K562 (cell line): Measurements from ENCODE around the gene AGPAT1. TPM values are rescaled to one million over a fixed set of nuclear protein-coding genes. Genes with fewer than 3 reads are reported as not detected.
A peak's percentile ranks its signal among the peaks of the same experiment; 100 is the strongest.

Source experiments
- ATAC-seq: fragments of 200-7000 bp; cut with Tn5 transposase; 3 replicates; pipeline ENCODE4 v1.9.1; 2020; ENCODE audit warnings: moderate library complexity
- BruUV-seq: library from RNA; stranded (reverse); fragments of 400-500 nt; replicated peaks from 2 replicates; lab custom pipeline; 2021; lab: Mats Ljungman, UMichigan
- CTCF ChIA-PET: fragments of 300-600 bp; formaldehyde crosslinking; extraction: SDS; loops from one replicate; lab custom pipeline; 2021; ENCODE audit warnings: low intra/inter-chr PET ratio; lab: Yijun Ruan, JAX
- POLR2A ChIA-PET: fragments of 300-600, 350-650 bp; sonication (Branson Sonifier 250); formaldehyde crosslinking; extraction: SDS; loops from one replicate; lab custom pipeline; 2021; ENCODE audit warnings: antibody characterized with exemption, inconsistent platforms; lab: Yijun Ruan, JAX
- DNase-seq, 4 experiments: peaks; one replicate each; pipeline versions ENCODE4 v3.0.0 to v3.0.0-alpha.2; 2011 to 2018; ENCODE audit warnings: low spot score in 3 of 4, mixed read lengths in 3 of 4; ENCODE audit errors: extremely low read depth in 1 of 4
- FAIRE-seq: peaks from 2 replicates; lab custom pipeline; 2011; peaks lifted over from hg19 to GRCh38; lab: Jason Lieb, UNC
- H2AFZ ChIP-seq: 2 replicates; pipeline ENCODE4 v1.6.0; 2011; ENCODE audit warnings: low read depth, low read length, control low read depth, inconsistent platforms
- H3K27ac ChIP-seq: fragments of 200-600 bp; 3 replicates; pipeline ENCODE4 v1.8.0; 2011; ENCODE audit warnings: low read depth, mild to moderate bottlenecking, control low read depth, inconsistent platforms, low read length, moderate library complexity, mixed read lengths; ENCODE audit errors: extremely low read depth
- H3K27me3 ChIP-seq, 2 experiments: fragments of 300-600 bp in 1 of 2; 2 replicates in 1 of 2; 3 replicates in 1 of 2; pipeline versions ENCODE4 v1.6.0 to v1.8.0; 2011; ENCODE audit warnings: inconsistent platforms in 2 of 2, low read length in 2 of 2, mild to moderate bottlenecking in 1 of 2, mixed read lengths in 1 of 2, moderate library complexity in 1 of 2; ENCODE audit not compliant: control insufficient read depth in 2 of 2, insufficient read depth in 2 of 2
- H3K36me3 ChIP-seq: fragments of 300-600 bp; 3 replicates; pipeline ENCODE4 v1.8.0; 2011; ENCODE audit warnings: mild to moderate bottlenecking, low read length, inconsistent platforms; ENCODE audit not compliant: control insufficient read depth, insufficient read depth
- H3K4me1 ChIP-seq, 2 experiments: fragments of 200-600 bp in 1 of 2; replicated peaks in 1 of 2; 2 replicates in 1 of 2; 3 replicates in 1 of 2; pipeline versions ENCODE4 v1.5.1 to v1.8.0; 2011; ENCODE audit warnings: inconsistent platforms in 2 of 2, low read length in 2 of 2, mild to moderate bottlenecking in 1 of 2, mixed read lengths in 1 of 2, moderate library complexity in 1 of 2; ENCODE audit not compliant: control insufficient read depth in 2 of 2, insufficient read depth in 2 of 2
- H3K4me2 ChIP-seq: 2 replicates; pipeline ENCODE4 v1.6.1; 2011; ENCODE audit warnings: low read length, control low read depth, inconsistent platforms, mixed read lengths; ENCODE audit not compliant: insufficient read depth
- H3K4me3 ChIP-seq: fragments of 200-600 bp; sonication (generic), shearing (Covaris generic); 2 replicates; pipeline ENCODE4 v1.5.1; 2016; ENCODE audit warnings: control low read depth, inconsistent platforms
- H3K79me2 ChIP-seq: fragments of 200-600 bp; 3 replicates; pipeline ENCODE4 v1.8.0; 2011; ENCODE audit warnings: low read length, inconsistent platforms; ENCODE audit not compliant: control insufficient read depth, insufficient read depth
- H3K9ac ChIP-seq, 2 experiments: 2 replicates each; pipeline versions ENCODE4 v1.6.0 to v1.6.1; 2011; ENCODE audit warnings: low read depth in 2 of 2, low read length in 2 of 2, control low read depth in 1 of 2, inconsistent platforms in 1 of 2, mild to moderate bottlenecking in 1 of 2, mixed read lengths in 1 of 2; ENCODE audit not compliant: insufficient read depth in 1 of 2
- H3K9me1 ChIP-seq: one replicate; pipeline ENCODE4 v1.6.0; 2011; ENCODE audit warnings: inconsistent platforms, mild to moderate bottlenecking, low read length, moderate library complexity; ENCODE audit not compliant: control insufficient read depth, insufficient read depth
- H3K9me3 ChIP-seq: replicated peaks from 2 replicates; pipeline ENCODE4 v1.5.1; 2011; ENCODE audit warnings: low read depth, low read length, inconsistent platforms; ENCODE audit not compliant: control insufficient read depth, insufficient read depth
- H4K20me1 ChIP-seq: replicated peaks from 2 replicates; pipeline ENCODE4 v1.6.1; 2011; ENCODE audit warnings: low read length, inconsistent platforms, mixed read lengths; ENCODE audit not compliant: control insufficient read depth, insufficient read depth
- AFF1 ChIP-seq, 2 experiments: fragments of 450-650 bp; IDR thresholded peaks; 2 replicates each; pipeline ENCODE4 v1.6.1; 2018; ENCODE audit warnings: mild to moderate bottlenecking in 2 of 2, low read depth in 1 of 2; ENCODE audit not compliant: partially characterized antibody in 2 of 2
- BACH1 ChIP-seq: fragments of 200-800 bp; sonication (Bioruptor generic); IDR thresholded peaks from 2 replicates; pipeline ENCODE4 v1.6.1; 2016; ENCODE audit warnings: missing genetic modification characterization, missing compliant biosample characterization
- ESRRB ChIP-seq: fragments of 250-450 bp; sonication (Bioruptor Pico); IDR thresholded peaks from 2 replicates; pipeline ENCODE4 v1.5.0; 2020; ENCODE audit warnings: mild to moderate bottlenecking, moderate library complexity, borderline replicate concordance
- MAFF ChIP-seq: IDR thresholded peaks from 2 replicates; pipeline ENCODE4 v1.6.1; 2012; ENCODE audit warnings: low read length, improper control_type of control experiment
- MLX ChIP-seq, 2 experiments: fragments of 450-650 bp in 1 of 2; sonication (generic) in 1 of 2; formaldehyde crosslinking; conservative IDR thresholded peaks; 2 replicates each; pipeline versions ENCODE4 v1.4.0 to v1.8.1; 2020 to 2022; ENCODE audit warnings: mild to moderate bottlenecking in 1 of 2, missing genetic modification reagents in 1 of 2
- PURB ChIP-seq: sonication (generic); formaldehyde crosslinking; IDR thresholded peaks from 2 replicates; pipeline ENCODE4 v1.9.0; 2021; ENCODE audit warnings: low read depth, mild to moderate bottlenecking, missing genetic modification reagents
- SMARCA4 ChIP-seq: fragments of 450-650 bp; IDR thresholded peaks from 2 replicates; pipeline ENCODE4 v1.6.1; 2016
- ZNF512 ChIP-seq: IDR thresholded peaks from 2 replicates; pipeline ENCODE4 v1.6.1; 2016; ENCODE audit warnings: missing genetic modification characterization, missing compliant biosample characterization
- WGBS: fragments of 100-300 bp; shearing (Covaris generic); methylation state at CpG from one replicate; pipeline ENCODE4 v1.1.6; 2016; ENCODE audit warnings: low coverage, mixed read lengths; ENCODE audit not compliant: insufficient coverage; ENCODE audit errors: missing lambda C conversion rate; 5-methylcytosine and 5-hydroxymethylcytosine counted together
- in situ Hi-C: fragments of 300-500 bp; cut with MboI; formaldehyde crosslinking; loops from 4 replicates; pipeline ENCODE4 v1.15.0; 2018; ENCODE audit warnings: inconsistent platforms, mixed read lengths
- intact Hi-C: fragments of 100-400 bp; cut with micrococcal nuclease; formaldehyde crosslinking; loops from 2 replicates; pipeline ENCODE4 v1.14.2; 2022
- polyA plus RNA-seq, 8 experiments: library from polyadenylated mRNA; depleted of rRNA in 4 of 8; stranded (reverse) in 5 of 8; unstranded in 3 of 8; fragments of >200 nt; fragmentation: Nextera tagmentation in 2 of 8; fragmentation: Illumina TruSeq in 1 of 8; extraction: Ambion mirVana in 2 of 8; extraction: Trizol in 1 of 8; gene quantifications; 2 replicates each; pipeline versions ENCODE4 v1.2.1 to v1.2.3, GENCODE V29; 2011 to 2014; ENCODE audit warnings: inconsistent platforms in 1 of 8, missing spikeins in 1 of 8
- total RNA-seq, 7 experiments: library from RNA; depleted of rRNA in 6 of 7; stranded (reverse); fragments of >200 nt in 6 of 7; fragmentation: Illumina TruSeq in 2 of 7; extraction: Trizol in 2 of 7; gene quantifications; 2 replicates each; pipeline versions ENCODE4 v1.2.1 to v1.2.3, GENCODE V29; 2011 to 2021; ENCODE audit warnings: low replicate concordance in 1 of 7
- TF ChIP-seq, protein P1 (sequence below): fragments of 450-650 bp; formaldehyde crosslinking; IDR thresholded peaks from 2 replicates; pipeline ENCODE4 v1.4.0; 2022; ENCODE audit warnings: missing genetic modification characterization
- TF ChIP-seq, protein P2 (sequence below): sonication (generic); formaldehyde crosslinking; IDR thresholded peaks from 2 replicates; pipeline ENCODE4 v1.8.1; 2023; ENCODE audit warnings: mild to moderate bottlenecking, missing genetic modification reagents
- TF ChIP-seq, protein P3 (sequence below): fragments of 450-650 bp; formaldehyde crosslinking; conservative IDR thresholded peaks from 2 replicates; pipeline ENCODE4 v1.4.0; 2022; ENCODE audit warnings: mild to moderate bottlenecking, missing genetic modification characterization

AGPAT1 gene
- total and polyA plus RNA-seq, 9 of the 15 experiments (the other 6 are each of a cell fraction or from before 2014, with no cell fraction given): 37.9 to 176 (median 69.4) TPM

DNA sequence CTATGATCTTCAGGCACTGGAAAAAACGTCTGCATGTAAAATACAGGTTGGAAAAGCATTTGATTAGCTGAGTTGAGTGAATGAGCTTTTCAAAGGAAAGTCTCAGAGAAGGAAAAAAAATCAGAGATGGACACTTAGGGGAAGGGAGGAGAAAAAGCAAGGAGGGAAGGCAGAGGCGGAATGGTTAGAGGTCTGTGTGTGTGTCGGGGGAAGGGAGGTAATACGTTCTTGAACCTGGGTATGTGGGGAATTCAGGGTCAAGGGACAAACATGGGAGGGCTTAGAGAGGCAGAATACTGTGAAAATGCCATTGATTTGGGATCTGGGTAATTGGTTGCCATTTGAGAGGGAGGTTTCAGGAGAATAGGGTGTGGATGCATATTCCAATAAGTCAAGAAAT lies 29.2 kb downstream of the AGPAT1 start:
- H3K36me3 ChIP-seq: no peaks in the 10 kb centered on the region
- no peak for DNase-seq
- H3K9ac ChIP-seq: no peak overlapping the region
- no peak overlapping the region for H2AFZ ChIP-seq
- 15% methylated on average over 4 of the region's 4 CpGs for WGBS
- H3K4me2 ChIP-seq: no peak overlapping the region
- FAIRE-seq: peak; percentile 79
- ATAC-seq: no peak
- in situ Hi-C loops: no loop called here
- POLR2A ChIA-PET: interaction anchor here (0.9 to 1.6 kb wide), 2 partner anchors 15 to 30 kb away, joined by 3 to 4 read pairs; no protein-coding TSS in a partner anchor
- no peaks in the 10 kb centered on the region for H3K79me2 ChIP-seq
- BruUV-seq: no TSS peak
- H3K9me1 ChIP-seq: no peaks in the 10 kb centered on the region
- H3K4me1 ChIP-seq: peaks cover 9 to 23% of the 10 kb centered on the region in 2 experiments
- H3K27ac ChIP-seq: no peak overlapping the region
- TF ChIP-seq BACH1 (no peak), MLX (CRISPR knock-in tag; conservative IDR thresholded peaks at IDR 0.05) (no peak), SMARCA4 (0 out of 2 replicates have a peak, but pooled peaks have one; percentile 5), AFF1 (IDR thresholded peaks at IDR 0.05; ENCODE audit: low read depth in 1 of 2, partially characterized antibody in 2 of 2) (peak in 1 of 2 experiments; percentile 8), ESRRB (no peak), PURB (CRISPR knock-in tag) (no peak), MAFF (no peak), ZNF512 (tag) (0 out of 2 replicates have a peak, but pooled peaks have one; percentile 13)
- TF ChIP-seq, protein P1, sequence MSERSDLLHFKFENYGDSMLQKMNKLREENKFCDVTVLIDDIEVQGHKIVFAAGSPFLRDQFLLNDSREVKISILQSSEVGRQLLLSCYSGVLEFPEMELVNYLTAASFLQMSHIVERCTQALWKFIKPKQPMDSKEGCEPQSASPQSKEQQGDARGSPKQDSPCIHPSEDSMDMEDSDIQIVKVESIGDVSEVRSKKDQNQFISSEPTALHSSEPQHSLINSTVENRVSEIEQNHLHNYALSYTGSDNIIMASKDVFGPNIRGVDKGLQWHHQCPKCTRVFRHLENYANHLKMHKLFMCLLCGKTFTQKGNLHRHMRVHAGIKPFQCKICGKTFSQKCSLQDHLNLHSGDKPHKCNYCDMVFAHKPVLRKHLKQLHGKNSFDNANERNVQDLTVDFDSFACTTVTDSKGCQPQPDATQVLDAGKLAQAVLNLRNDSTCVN (CRISPR knock-in tag): 0 out of 2 replicates have a peak, but pooled peaks have one; percentile 11
- TF ChIP-seq, protein P2, sequence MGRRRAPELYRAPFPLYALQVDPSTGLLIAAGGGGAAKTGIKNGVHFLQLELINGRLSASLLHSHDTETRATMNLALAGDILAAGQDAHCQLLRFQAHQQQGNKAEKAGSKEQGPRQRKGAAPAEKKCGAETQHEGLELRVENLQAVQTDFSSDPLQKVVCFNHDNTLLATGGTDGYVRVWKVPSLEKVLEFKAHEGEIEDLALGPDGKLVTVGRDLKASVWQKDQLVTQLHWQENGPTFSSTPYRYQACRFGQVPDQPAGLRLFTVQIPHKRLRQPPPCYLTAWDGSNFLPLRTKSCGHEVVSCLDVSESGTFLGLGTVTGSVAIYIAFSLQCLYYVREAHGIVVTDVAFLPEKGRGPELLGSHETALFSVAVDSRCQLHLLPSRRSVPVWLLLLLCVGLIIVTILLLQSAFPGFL: no peak
- TF ChIP-seq, protein P3, sequence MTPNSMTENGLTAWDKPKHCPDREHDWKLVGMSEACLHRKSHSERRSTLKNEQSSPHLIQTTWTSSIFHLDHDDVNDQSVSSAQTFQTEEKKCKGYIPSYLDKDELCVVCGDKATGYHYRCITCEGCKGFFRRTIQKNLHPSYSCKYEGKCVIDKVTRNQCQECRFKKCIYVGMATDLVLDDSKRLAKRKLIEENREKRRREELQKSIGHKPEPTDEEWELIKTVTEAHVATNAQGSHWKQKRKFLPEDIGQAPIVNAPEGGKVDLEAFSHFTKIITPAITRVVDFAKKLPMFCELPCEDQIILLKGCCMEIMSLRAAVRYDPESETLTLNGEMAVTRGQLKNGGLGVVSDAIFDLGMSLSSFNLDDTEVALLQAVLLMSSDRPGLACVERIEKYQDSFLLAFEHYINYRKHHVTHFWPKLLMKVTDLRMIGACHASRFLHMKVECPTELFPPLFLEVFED: peak; percentile 24; the same call in 1 of the 2 replicates
- TF ChIP-seq, all 486 proteins: peak for 5
- Histone ChIP-seq H3K9me3 (no peaks in the 10 kb centered on the region), H4K20me1 (no peaks in the 10 kb centered on the region), H3K27me3 (no peaks in the 10 kb centered on the region), H3K4me3 (no peak overlapping the region)
- CTCF ChIA-PET: no interaction called here
- intact Hi-C loops: no loop called here
